Measurements from ENCODE around the gene GPRC5B.

The GPRC5B gene

GRCh38 chr16:19884611-19885450, at the start of gene GPRC5B:
Gene GPRC5B (minus strand): TSS chr16:19884848. CDS start chr16:19872845, 12,003 bp downstream.
- peak; percentile 48; the same call in 1 of the 2 replicates for TF ChIP-seq CTCF (IDR thresholded peaks at IDR 0.05)

- TF ChIP-seq CTCF (IDR thresholded peaks at IDR 0.05) = no peak
These were observed 49.1 kb upstream of the GPRC5B start for GRCh38 chr16:19933740-19934139.

- TF ChIP-seq CTCF (IDR thresholded peaks at IDR 0.05) = no peak
These were observed 44.4 kb upstream of the GPRC5B start for GRCh38 chr16:19929062-19929511.

- no peak for TF ChIP-seq CTCF (IDR thresholded peaks at IDR 0.05)
These were observed 43.8 kb upstream of the GPRC5B start for GRCh38 chr16:19928432-19928831.

GRCh38 chr16:19926449-19927390, 42.1 kb upstream of the GPRC5B start:
- no peak for TF ChIP-seq CTCF (IDR thresholded peaks at IDR 0.05)

GRCh38 chr16:19923396-19923795, 38.7 kb upstream of the GPRC5B start:
- TF ChIP-seq CTCF (IDR thresholded peaks at IDR 0.05) = no peak

GRCh38 chr16:19919142-19919541, 34.5 kb upstream of the GPRC5B start:
- no peak for TF ChIP-seq CTCF (IDR thresholded peaks at IDR 0.05)

Data from LNCAP (cell line).